Globus pallidus (tissue), 1 donor: ENCODE results near the gene NPAS4.
"Not testable (repeated sequence)": the region's sequence is repeated elsewhere in the genome, so short reads cannot be mapped to it uniquely, and the experiment has no call there.

Experiments
- DNase-seq: peaks from one replicate; pipeline ENCODE4 v3.0.0-alpha.2; 2015; ENCODE audit warnings: low spot score

NPAS4 gene

GRCh38 chr11:66418168-66418985 is 2.5 kb upstream of the NPAS4 start:
- DNase-seq: no peak

- no peak for DNase-seq
Measured at GRCh38 chr11:66418986-66419308, 1.9 kb upstream of the NPAS4 start.

- no peak for DNase-seq
Measured at GRCh38 chr11:66419825-66420224, 1.0 kb upstream of the NPAS4 start.

GRCh38 chr11:66421492-66422205 is 814 bp downstream of the NPAS4 start:
- DNase-seq: peak; percentile 83

- DNase-seq: no peak
Measured at GRCh38 chr11:66426314-66426713, 5.5 kb downstream of the NPAS4 start.

GRCh38 chr11:66428933-66429332 is 8.1 kb downstream of the NPAS4 start:
- DNase-seq: no peak

GRCh38 chr11:66429983-66430602 is 9.3 kb downstream of the NPAS4 start:
- peak; percentile 57 for DNase-seq

GRCh38 chr11:66431287-66431686 is 10.5 kb downstream of the NPAS4 start:
- not testable (repeated sequence) for DNase-seq

- not testable (repeated sequence) for DNase-seq
Measured at GRCh38 chr11:66431871-66432329, 11.1 kb downstream of the NPAS4 start.

- DNase-seq: no peak
Measured at GRCh38 chr11:66432597-66432996, 11.8 kb downstream of the NPAS4 start.

GRCh38 chr11:66437979-66438503 is 17.2 kb downstream of the NPAS4 start:
- no peak for DNase-seq

- DNase-seq: peak; percentile 92
Measured at GRCh38 chr11:66438504-66439466, 17.9 kb downstream of the NPAS4 start, which contains the start of gene MRPL11. TSS of gene MRPL11 (minus strand) at chr11:66438848. CDS start at chr11:66438754, 94 bp downstream.

GRCh38 chr11:66440101-66440939 is 19.5 kb downstream of the NPAS4 start:
- DNase-seq: not testable (repeated sequence)

GRCh38 chr11:66440940-66441282 is 20.1 kb downstream of the NPAS4 start:
- not testable (repeated sequence) for DNase-seq

GRCh38 chr11:66443602-66444001 is 22.8 kb downstream of the NPAS4 start:
- no peak for DNase-seq

- DNase-seq: no peak
Measured at GRCh38 chr11:66447012-66447411, 26.2 kb downstream of the NPAS4 start.

GRCh38 chr11:66448523-66448922 is 27.7 kb downstream of the NPAS4 start:
- no peak for DNase-seq

GRCh38 chr11:66450560-66450959 is 29.7 kb downstream of the NPAS4 start:
- no peak for DNase-seq

- DNase-seq: no peak
Measured at GRCh38 chr11:66451663-66452062, 30.8 kb downstream of the NPAS4 start.

GRCh38 chr11:66454247-66454646 is 33.4 kb downstream of the NPAS4 start:
- DNase-seq: no peak

GRCh38 chr11:66454828-66455227 is 34.0 kb downstream of the NPAS4 start:
- no peak for DNase-seq
